HEK293T (cell line): ENCODE results near the gene TRRAP.
"Not testable (repeated sequence)": the region's sequence is repeated elsewhere in the genome, so short reads cannot be mapped to it uniquely, and the experiment has no call there.

ENCODE experiments used
- CTCF ChIA-PET: fragments of 350-600 bp; formaldehyde crosslinking; extraction: SDS; loops from one replicate; lab custom pipeline; 2021; ENCODE audit warnings: antibody characterized with exemption, inconsistent platforms; lab: Yijun Ruan, JAX
- POLR2A ChIA-PET: fragments of 350-600 bp; formaldehyde crosslinking; extraction: SDS; loops from one replicate; lab custom pipeline; 2020; ENCODE audit warnings: antibody characterized with exemption, inconsistent platforms; lab: Yijun Ruan, JAX
- DNase-seq: peaks from one replicate; pipeline ENCODE4 v3.0.0; 2012; ENCODE audit warnings: mixed read lengths; ENCODE audit errors: extremely low spot score
- ARNT ChIP-seq: fragments of 450-650 bp; IDR thresholded peaks from 2 replicates; pipeline ENCODE4 v1.6.1; 2017; ENCODE audit warnings: mild to moderate bottlenecking
- BHLHE40 ChIP-seq: fragments of 450-650 bp; IDR thresholded peaks from 2 replicates; pipeline ENCODE4 v1.6.1; 2016; ENCODE audit warnings: mild to moderate bottlenecking, moderate library complexity, borderline replicate concordance
- CTBP1 ChIP-seq: fragments of 450-650 bp; IDR thresholded peaks from 2 replicates; pipeline ENCODE4 v1.6.1; 2016; ENCODE audit warnings: borderline replicate concordance
- ELF4 ChIP-seq: fragments of 450-650 bp; IDR thresholded peaks from 2 replicates; pipeline ENCODE4 v1.6.1; 2017; ENCODE audit warnings: antibody characterized with exemption
- FOXA1 ChIP-seq: fragments of 450-650 bp; IDR thresholded peaks from 2 replicates; pipeline ENCODE4 v1.6.1; 2016; ENCODE audit warnings: mild to moderate bottlenecking
- FOXK2 ChIP-seq: fragments of 450-650 bp; IDR thresholded peaks from 2 replicates; pipeline ENCODE4 v1.6.1; 2016; ENCODE audit warnings: mild to moderate bottlenecking
- FOXM1 ChIP-seq: fragments of 450-650 bp; IDR thresholded peaks from 2 replicates; pipeline ENCODE4 v1.6.1; 2017; ENCODE audit warnings: mild to moderate bottlenecking, borderline replicate concordance
- HDGF ChIP-seq: fragments of 450-650 bp; IDR thresholded peaks from 2 replicates; pipeline ENCODE4 v1.6.1; 2017; ENCODE audit warnings: antibody characterized with exemption, borderline replicate concordance
- L3MBTL2 ChIP-seq: fragments of 450-650 bp; conservative IDR thresholded peaks from 2 replicates; pipeline ENCODE4 v1.6.1; 2016; ENCODE audit warnings: mild to moderate bottlenecking
- LEF1 ChIP-seq: fragments of 450-650 bp; IDR thresholded peaks from 2 replicates; pipeline ENCODE4 v1.6.1; 2017; ENCODE audit warnings: mild to moderate bottlenecking, borderline replicate concordance
- NFRKB ChIP-seq: fragments of 450-650 bp; IDR thresholded peaks from 2 replicates; pipeline ENCODE4 v1.6.1; 2016; ENCODE audit warnings: mild to moderate bottlenecking, moderate library complexity
- SP1 ChIP-seq: fragments of 450-650 bp; IDR thresholded peaks from 2 replicates; pipeline ENCODE4 v1.6.1; 2017
- SUZ12 ChIP-seq: fragments of 450-650 bp; IDR thresholded peaks from 2 replicates; pipeline ENCODE4 v1.6.1; 2016; ENCODE audit warnings: mild to moderate bottlenecking
- TARDBP ChIP-seq: fragments of 450-650 bp; IDR thresholded peaks from 2 replicates; pipeline ENCODE4 v1.6.1; 2016
- ZNF384 ChIP-seq: fragments of 450-650 bp; IDR thresholded peaks from 2 replicates; pipeline ENCODE4 v1.6.1; 2016
- TF ChIP-seq, protein P1 (sequence below): fragments of 450-650 bp; IDR thresholded peaks from 2 replicates; pipeline ENCODE4 v1.6.1; 2016

TRRAP gene

DNA sequence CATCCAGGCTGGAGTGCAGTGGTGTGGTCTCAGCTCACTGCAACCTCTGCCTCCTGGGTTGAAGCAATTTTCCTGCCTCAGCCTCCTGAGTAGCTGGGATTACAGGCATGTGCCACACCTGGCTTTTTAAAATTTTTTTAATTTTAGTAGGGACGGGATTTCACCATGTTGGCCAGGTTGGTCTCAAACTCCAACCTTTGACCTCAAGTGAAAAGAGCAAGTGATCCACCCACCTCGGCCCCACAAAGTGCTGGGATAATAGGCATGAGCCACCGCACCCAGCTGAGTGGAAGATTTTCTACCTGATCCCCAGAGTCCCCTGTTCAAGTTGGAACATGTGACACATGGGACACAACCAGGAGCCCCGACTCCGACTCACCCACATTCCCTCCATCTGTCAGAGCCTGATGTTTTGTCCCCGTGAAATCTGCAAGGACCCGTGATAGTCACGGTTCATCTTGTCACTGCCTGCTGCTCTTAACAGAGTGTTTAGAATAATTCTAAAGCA lies 161.1 kb downstream of the TRRAP start:
- CTCF ChIA-PET = no interaction called here
- no peak for DNase-seq
- POLR2A ChIA-PET = no interaction called here
- TF ChIP-seq ELF4 (no peak), BHLHE40 (no peak), SP1 (no peak), SUZ12 (no peak), FOXK2 (no peak), ARNT (no peak), FOXM1 (no peak), ZNF384 (no peak)

DNA sequence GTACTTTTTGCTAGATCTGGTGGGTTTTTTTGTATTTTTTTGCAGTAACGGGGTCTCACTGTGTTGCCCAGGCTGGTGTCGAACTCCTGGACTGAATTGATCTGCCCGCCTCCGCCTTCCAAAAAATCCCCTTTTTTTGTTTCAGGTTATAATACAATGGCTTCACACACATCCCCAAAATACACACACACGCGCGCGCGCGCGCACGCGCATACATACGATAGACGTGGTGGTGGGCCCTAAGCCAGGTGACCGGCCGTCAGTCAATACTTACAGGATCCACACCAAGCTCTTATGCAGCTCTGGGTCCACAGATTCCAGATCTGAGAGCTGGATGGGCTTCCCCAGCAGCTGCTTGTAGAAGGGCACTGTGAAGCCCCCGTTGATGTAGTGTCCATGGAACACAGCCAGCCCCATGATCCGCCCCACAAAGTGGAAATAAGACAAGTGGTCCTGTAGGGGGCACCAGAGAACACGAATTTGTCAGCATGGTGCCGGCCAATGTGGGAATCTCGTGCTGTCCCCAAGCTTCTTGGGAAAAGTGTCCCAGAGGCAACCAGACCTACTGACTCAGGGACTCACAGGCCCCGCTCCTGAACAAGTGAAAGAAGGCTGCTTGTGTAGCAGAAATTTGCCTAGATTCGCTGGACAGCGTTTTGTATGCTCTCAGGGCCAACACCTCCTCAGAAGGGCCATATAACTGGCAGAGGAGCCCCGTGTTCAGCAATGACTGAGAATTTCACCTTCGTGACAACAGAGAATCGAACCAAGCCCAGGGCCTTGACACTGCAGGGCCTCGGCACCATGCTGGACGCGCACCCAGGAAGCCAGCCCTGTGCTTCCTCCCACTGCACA lies 162.0 kb downstream of the TRRAP start:
- ChIA-PET POLR2A (interaction anchor here (1.2 kb wide), 1 partner anchor 286 kb away, joined by 3 read pairs; no protein-coding TSS in a partner anchor), CTCF (interaction anchor here (0.5 to 1.8 kb wide), 4 partner anchors 10 to 273 kb away, joined by 3 to 7 read pairs (median 3); no protein-coding TSS in a partner anchor)
- TF ChIP-seq FOXK2 (no peak), LEF1 (no peak)
- TF ChIP-seq, protein P1, sequence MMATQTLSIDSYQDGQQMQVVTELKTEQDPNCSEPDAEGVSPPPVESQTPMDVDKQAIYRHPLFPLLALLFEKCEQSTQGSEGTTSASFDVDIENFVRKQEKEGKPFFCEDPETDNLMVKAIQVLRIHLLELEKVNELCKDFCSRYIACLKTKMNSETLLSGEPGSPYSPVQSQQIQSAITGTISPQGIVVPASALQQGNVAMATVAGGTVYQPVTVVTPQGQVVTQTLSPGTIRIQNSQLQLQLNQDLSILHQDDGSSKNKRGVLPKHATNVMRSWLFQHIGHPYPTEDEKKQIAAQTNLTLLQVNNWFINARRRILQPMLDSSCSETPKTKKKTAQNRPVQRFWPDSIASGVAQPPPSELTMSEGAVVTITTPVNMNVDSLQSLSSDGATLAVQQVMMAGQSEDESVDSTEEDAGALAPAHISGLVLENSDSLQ = no peak
- DNase-seq = peak; percentile 87

DNA sequence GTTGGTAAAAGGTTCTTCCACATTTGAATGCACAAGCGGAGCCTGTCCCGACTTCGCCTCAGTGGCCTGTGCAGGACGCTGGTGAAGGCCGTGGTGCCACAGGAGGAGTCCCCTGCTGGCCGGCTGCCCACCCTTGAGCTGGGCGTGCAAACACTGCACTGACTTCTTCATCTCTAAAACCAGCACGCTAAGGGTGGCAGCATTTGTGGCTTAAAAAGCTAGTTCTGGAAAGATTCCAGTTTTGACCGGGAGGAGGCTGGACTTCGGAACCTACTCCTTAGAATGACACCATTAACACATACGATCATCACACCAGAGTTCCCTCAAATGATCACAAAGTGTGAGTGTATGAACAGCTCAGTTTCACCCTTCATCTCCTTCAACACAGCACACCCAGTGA lies 163.2 kb downstream of the TRRAP start:
- ChIA-PET CTCF (interaction anchor here (1.8 kb wide), 1 partner anchor 272 kb away, joined by 7 read pairs; no protein-coding TSS in a partner anchor), POLR2A (no interaction called here)
- DNase-seq = no peak
- TF ChIP-seq ZNF384 (no peak), LEF1 (no peak), BHLHE40 (no peak), SUZ12 (no peak), FOXA1 (no peak), ELF4 (no peak), L3MBTL2 (no peak), TARDBP (no peak), FOXM1 (no peak), CTBP1 (no peak), FOXK2 (no peak), SP1 (no peak), ARNT (no peak), NFRKB (no peak)
- TF ChIP-seq, protein P1 = no peak

DNA sequence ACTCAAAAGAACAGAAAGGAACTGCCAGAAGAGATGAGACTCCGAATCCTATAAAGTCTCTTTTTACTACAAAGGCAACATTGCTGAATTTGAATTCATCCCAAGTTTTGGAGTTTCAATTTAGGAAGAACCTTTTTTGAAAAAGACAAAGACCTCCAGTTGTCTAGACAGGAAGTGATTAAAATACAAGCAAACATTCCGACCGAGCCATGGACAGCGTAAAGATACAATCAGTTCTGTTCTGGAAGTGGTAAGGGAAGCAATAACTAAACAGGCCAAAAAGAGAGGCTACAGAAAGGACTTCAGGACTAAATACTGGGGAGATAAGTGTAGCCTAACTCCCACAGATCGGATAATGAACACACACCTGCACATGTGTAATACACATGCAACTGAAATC lies 164.6 kb downstream of the TRRAP start:
- TF ChIP-seq BHLHE40 = no peak
- TF ChIP-seq ARNT = no peak
- TF ChIP-seq LEF1 = no peak
- no peak for TF ChIP-seq SUZ12
- no peak for TF ChIP-seq TARDBP
- no peak for TF ChIP-seq HDGF
- TF ChIP-seq L3MBTL2 = no peak
- no peak for TF ChIP-seq FOXA1
- no peak for TF ChIP-seq NFRKB
- TF ChIP-seq FOXK2 = no peak
- TF ChIP-seq ELF4 = no peak
- TF ChIP-seq FOXM1 = no peak
- no peak for TF ChIP-seq SP1
- POLR2A ChIA-PET = no interaction called here
- DNase-seq = no peak
- CTCF ChIA-PET = no interaction called here

DNA sequence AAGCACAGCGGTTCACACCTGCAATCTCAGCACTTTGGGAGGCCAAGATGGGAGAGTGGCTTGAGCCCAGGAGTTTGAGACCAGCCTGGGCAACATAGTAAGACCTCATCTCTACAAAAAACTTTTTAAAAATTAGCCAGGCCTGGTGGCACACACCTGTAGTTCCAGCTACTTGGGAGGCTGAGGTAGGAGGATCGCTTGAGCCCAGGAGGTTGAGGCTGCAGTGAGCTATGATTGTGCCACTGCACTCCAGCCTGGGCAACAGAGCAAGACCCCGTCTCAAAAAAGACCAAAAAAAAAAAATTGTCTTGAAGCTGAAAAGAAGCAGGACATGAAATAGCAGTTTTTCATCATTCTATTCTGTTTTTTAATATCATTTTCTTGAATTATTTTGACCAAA lies 166.5 kb downstream of the TRRAP start:
- POLR2A ChIA-PET, CTCF ChIA-PET, DNase-seq: not testable (repeated sequence)

DNA sequence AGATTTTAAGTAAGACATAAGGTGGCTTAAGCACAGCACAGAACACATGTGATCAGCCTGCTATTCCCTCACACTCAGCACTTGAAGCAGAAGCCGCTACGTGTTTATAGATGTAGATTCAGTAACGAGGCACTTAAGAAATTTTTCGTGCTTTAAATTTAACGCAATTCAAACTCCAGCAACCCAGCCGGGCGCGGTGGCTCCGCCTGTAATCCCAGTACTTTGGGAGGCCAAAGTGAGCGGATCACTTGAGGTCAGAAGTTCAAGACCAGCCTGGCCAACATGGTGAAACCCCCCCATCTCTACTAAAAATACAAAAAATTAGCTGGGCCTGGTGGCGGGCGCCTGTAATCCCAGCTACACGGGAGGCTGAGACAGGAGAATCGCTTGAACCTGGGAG lies 167.9 kb downstream of the TRRAP start:
- POLR2A ChIA-PET, CTCF ChIA-PET, DNase-seq: not testable (repeated sequence)

DNA sequence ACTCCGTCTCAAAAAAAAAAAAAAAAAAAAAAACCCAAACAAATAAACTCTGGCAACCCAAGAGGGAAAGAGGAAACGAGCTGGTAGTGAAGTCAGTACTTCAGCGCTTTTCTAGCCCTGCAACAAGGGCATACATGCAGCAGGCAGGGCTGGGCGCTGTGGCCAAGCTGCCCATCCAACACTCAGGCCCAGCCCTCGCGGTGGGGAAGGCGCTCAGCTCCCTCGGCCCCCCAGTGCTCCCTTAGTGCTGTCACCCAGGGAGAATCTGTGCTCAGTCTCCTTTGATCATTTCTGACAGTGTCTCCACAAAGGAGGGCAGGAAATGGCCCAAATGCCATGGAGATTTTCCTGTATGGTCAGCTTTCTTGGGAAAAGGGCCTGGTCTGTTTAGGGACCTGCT lies 168.4 kb downstream of the TRRAP start:
- POLR2A ChIA-PET = no interaction called here
- TF ChIP-seq SP1 (no peak), LEF1 (no peak), SUZ12 (no peak), ARNT (no peak), ELF4 (no peak), CTBP1 (no peak), BHLHE40 (no peak), FOXM1 (no peak), FOXA1 (no peak), NFRKB (no peak), L3MBTL2 (no peak), HDGF (no peak), TARDBP (no peak), ZNF384 (no peak), FOXK2 (no peak)
- TF ChIP-seq, protein P1 = no peak
- CTCF ChIA-PET = interaction anchor here (0.5 kb wide), 1 partner anchor 273 kb away, joined by 3 read pairs; no protein-coding TSS in a partner anchor
- DNase-seq = no peak
